Fibroblast of skin of abdomen (primary cell): ENCODE results near the gene MAP1B.

Experiments used
- DNase-seq: peaks from one replicate; pipeline ENCODE4 v3.0.0-alpha.2; 2013

MAP1B gene

GRCh38 chr5:72252574-72253155 is 145.4 kb downstream of the MAP1B start:
- DNase-seq = peak; percentile 57

GRCh38 chr5:72255237-72255636 is 148.0 kb downstream of the MAP1B start:
- DNase-seq = no peak

GRCh38 chr5:72255670-72256069 is 148.4 kb downstream of the MAP1B start:
- no peak for DNase-seq

GRCh38 chr5:72256536-72256935 is 149.3 kb downstream of the MAP1B start:
- no peak for DNase-seq
